ENCODE measurements around the gene PLXNA2.

The PLXNA2 gene

DNA sequence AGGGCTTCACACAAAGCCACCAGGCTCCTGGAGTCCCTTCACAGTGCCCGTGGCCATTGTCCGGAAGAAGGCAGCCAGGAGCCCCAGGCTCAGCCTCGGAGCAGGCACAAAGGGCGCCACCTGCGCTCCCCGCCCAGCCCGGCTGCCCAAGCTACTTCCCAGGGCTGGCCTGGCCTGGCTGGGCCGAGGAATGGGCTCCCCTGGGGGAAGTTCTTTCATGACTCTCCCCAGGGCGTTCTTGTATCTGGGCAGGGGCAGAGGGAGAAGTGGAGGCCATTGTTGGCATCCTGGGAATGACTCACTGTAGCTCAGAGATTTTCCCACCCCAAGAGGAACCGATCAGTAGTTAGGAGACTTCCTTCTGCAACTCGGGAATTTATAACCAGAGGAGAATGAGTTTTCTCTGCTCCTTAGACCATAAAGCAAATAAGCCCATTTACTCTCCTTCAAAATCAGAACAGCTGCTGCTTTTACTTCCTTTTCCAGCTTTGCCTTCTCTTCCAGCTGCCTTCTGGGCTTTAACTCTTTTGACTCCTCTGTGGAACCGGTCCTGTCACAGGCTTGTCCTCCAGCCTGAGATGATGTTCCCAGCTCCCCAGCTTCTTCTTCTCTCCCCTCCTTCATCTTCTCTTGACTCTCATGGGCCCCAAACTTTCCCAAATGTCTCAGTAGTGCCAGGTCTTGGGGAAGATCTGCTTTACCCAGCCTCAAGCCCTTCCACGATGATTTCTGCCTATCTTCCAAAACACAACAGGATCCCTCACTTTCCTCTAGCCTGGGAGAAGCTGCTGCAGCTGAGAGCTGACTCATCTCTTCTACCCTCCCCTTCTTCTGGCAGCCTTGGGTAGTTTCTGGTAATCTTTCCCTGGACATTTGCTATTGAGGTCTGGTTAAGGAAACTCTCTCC is 214.6 kb downstream of the PLXNA2 start:
- DNase-seq (ENCODE audit: low read depth in 1 of 2, low spot score in 1 of 2), result no peak

DNA sequence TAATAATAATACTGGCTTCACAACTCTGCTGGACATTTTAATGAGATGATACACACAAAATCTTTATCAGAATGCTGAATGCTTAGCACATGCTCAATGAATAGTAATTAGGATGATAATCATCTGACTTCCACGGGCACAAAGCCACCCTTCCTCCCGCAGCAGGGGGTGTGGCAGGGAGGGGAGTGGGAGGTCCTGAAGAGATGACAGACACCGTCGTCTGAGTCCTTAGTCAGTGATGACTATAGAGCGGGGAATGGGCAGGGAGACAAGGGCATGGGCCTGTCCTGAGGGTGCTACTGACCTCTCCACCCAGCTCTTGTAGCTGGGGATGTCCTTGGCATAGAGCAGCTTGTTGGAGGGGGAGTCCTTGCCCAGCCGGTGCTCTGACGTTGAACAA is 215.7 kb downstream of the PLXNA2 start:
- DNase-seq (ENCODE audit: low read depth in 1 of 2, low spot score in 1 of 2), result no peak

DNA sequence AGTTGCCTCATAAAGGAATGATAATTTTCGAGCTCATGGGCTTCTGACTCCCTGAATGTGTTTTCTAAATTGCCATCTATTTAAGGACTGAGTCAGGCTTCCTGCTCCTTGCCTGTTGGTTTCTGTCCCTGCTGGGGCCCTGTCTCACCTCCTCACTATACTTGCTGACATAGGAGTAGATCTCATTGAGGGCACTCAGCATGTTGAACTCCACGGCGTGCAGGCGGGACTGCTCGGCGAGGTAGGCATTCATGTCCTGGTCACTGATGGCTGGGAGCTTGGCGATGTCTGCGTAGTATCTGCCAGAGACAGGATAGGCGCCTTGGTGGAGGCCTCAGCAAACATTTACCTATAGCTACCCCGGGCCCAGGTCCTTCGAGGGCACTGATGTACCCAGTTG is 216.3 kb downstream of the PLXNA2 start:
- no peak for DNase-seq (ENCODE audit: low read depth in 1 of 2, low spot score in 1 of 2)

DNA sequence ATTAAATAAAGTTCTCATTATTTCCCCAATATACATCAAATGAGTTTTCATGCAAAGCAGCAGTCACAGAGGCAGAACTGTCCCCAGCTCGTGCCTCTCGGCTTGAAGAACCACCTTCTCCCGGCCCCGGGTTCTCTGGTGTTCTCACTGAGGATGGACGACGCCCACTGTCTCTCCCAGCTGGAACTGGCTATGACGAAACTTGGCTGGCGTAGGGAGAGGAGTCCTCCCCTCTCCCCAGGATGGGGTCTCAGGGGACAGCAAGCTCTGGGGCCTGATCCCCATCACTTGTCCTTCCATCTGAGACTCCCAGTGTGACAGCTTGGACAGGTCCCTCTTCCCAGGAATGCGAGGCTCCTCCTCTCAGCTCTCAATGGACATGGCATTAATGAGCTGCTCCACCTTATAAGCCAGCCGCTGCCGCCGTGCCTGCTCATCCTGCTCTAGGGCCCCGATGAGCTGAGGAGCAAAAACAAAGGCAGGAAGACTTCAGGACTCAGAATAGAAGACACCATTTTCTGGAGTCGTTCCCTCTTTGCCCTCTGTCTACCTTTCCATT is 217.2 kb downstream of the PLXNA2 start:
- no peak for DNase-seq (ENCODE audit: low read depth in 1 of 2, low spot score in 1 of 2)

DNA sequence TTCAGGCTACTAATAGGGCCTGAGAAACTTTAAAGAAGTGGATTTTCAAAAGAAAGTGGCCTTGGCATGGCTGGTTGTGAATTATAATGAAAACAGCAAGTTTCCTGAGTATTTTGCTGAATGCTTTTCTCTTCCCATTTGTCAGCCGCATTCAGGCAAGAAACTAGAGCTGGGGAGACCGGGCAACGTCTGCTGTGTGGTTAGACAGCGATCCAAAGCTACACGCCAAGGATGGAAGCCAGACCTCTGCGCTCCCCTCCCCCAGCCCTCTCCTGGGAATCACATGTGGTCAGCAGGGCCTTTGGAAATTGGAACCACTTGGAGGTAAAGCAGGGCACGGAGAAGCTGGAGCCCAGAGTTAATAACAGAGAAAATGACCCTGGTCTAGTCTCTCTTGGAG is 219.2 kb downstream of the PLXNA2 start:
- no peak for DNase-seq (ENCODE audit: low read depth in 1 of 2, low spot score in 1 of 2)

DNA sequence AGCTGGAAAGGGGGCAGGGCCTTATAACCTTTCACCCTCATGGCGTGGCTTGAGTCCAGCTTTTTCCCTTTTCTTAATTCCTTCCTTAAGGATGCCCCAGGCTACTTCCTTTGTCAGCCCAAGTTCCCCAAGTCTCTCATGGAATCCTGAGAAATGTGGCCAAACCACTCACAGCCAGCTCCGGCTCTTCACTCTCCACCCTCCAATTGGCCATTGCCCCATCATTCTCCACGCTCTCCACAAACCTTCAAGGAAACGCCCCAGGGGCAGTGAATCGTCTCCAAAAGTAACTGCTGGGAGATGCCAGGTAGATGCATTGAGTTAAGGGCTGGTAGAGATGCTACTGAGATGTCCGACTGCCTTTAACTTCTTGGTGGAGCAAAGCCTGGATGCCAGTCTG is 219.8 kb downstream of the PLXNA2 start:
- no peak for DNase-seq (ENCODE audit: low read depth in 1 of 2, low spot score in 1 of 2)

DNA sequence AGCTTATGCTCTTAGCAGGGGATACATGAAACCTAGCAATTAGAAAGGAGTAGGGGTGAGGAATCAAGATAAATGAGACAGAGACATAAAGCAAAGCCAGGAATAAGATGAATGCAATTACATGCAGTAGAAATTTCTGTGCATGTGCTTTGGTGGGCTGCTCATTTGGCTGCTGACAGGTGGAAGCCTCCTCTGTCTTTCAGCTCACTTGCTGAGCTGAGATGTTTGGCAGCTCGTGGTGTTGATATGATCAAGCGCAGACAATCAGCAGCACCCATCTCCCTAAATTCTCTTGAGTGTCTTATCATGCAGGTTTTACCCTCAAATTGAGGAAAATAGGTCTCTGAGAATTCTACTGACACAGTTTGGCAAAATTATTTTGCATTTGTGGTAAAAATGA is 224.9 kb downstream of the PLXNA2 start:
- DNase-seq (ENCODE audit: low read depth in 1 of 2, low spot score in 1 of 2), result no peak

DNA sequence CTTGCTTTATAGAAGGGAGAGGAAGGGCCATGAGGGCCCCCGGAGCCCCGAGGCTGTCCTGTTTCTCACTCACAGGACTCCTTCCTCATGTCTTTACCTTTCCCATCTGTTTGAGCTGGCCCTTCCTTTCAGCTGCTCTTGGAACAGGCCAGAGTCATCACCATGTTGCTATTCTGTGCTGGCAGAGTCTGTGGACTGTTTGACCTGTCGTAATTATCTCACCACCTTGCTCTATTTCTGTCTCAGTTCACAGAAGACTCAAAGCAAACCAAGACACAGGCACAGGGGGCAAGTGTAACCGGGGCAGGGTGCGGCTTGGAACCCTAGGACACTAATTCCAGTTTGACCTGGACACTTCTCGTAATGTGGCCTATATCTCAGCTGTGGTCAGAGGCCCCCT is 228.9 kb downstream of the PLXNA2 start:
- DNase-seq (ENCODE audit: low read depth in 1 of 2, low spot score in 1 of 2), result no peak

DNA sequence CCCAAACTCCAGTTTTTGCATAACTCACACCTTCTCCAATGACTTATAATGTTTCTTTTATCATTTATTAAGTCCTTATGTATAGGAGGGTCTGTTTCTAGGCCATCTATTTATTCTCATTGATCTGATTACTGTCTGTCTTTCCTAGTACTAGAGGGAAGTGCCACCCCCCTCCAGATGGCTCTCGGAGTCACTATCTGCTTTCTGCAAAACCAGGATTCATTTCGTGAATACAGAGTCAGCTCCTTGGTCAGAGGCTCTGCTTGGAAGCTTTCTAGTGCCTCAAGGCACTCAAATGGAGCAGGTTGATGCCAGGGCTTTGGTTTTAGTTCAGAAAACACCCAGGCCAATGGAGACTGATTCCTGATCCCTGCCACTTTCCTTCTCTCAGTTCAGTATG is 231.0 kb downstream of the PLXNA2 start:
- DNase-seq (ENCODE audit: low read depth in 1 of 2, low spot score in 1 of 2), result no peak

DNA sequence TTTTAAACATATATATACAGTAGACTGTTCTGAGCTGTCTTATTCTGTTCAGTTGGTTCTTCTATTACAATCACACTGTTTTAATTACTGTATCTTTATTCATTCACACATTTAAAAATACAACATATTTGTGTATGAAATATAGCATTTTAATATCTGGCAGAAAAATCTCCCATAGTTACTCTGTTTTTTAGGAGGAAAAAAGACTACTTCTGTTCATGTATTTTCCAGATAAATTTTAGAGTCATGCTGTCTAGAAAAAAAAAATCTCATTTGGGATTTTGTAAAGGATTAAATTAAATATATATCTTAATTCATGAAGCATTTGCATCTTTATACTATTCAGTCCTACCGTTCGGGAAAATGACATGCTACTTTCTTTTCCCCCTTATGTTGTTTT is 231.5 kb downstream of the PLXNA2 start:
- DNase-seq (ENCODE audit: low read depth in 1 of 2, low spot score in 1 of 2), result no peak

DNA sequence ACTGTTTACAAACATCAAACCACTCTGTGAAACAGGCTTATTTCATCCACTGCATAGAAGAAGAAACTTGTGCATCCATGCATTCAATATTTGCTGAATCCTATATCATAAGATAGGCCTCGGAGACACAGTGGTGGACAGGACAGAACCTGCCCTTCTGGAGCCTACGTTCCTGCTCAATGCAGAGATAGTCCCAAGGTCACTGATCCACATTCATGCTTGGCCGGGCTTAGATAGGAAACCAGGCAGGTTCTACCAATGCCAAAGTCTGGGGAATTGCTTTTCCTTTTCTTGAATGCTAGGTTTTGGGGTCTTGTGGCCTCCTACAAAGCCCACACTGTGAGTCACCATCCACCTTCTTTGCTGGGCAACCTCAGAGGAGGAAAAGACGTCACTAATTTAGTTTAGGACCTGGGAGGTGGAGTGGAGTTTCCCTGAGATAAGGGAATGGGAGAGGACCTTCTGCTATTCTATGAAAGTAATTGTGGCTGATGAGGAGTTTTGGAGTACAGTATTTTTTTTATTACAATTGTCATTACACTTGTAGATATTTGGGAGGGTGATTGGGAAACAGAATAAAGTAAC is 233.6 kb downstream of the PLXNA2 start:
- DNase-seq (ENCODE audit: low read depth in 1 of 2, low spot score in 1 of 2), result no peak

DNA sequence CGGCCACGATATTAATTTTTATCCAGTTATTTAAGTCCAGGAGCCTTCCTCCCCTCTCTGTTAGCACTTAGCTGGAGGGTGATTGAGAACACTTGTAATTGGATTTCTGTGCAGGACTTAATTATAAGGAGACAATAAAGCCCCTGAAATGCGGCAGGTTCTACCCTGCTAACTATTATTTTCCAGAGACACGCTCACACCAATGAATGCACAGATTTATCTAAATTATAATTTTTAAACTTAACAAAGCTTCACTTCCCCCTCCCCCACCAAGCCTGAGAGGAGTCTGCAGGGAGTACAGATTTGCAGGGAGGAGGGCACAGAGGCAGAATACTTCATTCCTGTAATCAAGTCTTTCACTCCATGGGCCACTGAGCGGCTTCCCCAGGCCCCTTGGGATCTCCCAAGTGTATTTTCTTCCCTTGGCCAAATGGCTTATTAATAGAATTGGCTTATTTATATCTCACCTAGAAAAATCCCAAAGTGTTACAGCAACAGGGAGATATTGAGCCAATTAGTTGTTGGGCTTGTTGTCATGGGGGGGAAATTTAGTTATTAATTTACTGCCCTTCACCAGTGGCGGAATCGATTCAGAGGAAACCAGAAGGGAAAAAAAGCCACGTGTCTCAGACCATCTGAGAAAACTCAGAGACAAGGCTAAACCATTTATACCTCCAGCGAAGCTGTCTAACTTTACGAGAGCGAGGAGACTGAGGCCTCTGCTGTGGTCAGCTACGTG is 234.3 kb downstream of the PLXNA2 start:
- DNase-seq (ENCODE audit: low read depth in 1 of 2, low spot score in 1 of 2), result no peak

DNA sequence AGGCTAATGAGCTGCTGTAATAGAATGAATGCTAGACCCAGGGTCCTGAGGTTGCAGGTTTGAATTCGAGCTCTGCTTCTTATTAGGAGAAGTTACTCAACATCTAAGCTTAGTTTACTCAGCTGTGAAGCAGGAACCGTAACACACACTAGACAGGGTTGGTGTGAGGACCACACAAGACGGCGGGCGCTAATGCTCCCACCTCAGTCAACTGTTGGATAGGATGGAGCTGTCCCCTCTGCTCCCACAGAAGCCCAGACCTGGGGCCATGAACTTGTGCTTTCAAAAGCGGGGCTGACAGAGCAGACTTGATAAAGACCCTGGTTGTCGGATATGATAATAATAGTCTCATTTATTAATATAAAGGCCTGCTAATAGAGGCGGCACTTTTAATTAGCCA is 234.9 kb downstream of the PLXNA2 start:
- DNase-seq (ENCODE audit: low read depth in 1 of 2, low spot score in 1 of 2), result no peak

DNA sequence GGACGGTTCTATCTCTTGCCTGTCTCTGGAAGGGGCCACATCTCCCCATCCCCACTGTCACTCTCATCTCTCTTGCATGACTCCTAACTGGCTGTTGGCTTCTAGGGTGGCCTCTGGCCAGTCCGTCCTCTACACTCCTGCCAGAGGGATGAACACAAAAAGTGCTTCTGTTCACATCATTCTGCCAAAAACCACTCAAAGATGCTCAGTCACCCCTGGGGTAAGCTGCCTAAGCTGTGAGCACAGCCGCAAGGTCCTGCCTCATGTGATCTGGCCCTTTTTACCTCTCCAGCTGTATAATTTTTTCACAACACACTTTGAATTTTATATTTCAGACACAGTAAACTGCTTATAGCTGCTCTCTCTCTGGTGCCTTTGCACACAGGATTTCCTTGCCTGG is 235.7 kb downstream of the PLXNA2 start:
- no peak for DNase-seq (ENCODE audit: low read depth in 1 of 2, low spot score in 1 of 2)

DNA sequence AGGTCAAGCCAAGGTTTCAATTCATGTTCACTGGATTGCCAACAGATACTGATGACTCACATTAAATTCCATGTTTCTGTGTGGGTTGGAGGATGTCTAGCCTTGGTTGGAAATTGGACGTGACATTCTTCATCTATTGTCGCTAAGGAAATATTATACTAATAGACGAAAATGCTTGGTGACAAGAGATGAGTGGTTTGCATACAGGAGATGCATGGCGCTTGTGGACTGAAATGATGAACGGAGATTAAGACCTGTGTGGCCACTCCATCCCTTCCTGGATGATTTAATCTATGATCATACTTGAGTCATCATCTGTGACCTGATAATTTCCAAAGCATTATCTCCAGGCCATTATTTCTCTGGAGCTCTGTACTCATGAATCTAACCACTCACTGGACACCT is 236.2 kb downstream of the PLXNA2 start:
- no peak for DNase-seq (ENCODE audit: low read depth in 1 of 2, low spot score in 1 of 2)

DNA sequence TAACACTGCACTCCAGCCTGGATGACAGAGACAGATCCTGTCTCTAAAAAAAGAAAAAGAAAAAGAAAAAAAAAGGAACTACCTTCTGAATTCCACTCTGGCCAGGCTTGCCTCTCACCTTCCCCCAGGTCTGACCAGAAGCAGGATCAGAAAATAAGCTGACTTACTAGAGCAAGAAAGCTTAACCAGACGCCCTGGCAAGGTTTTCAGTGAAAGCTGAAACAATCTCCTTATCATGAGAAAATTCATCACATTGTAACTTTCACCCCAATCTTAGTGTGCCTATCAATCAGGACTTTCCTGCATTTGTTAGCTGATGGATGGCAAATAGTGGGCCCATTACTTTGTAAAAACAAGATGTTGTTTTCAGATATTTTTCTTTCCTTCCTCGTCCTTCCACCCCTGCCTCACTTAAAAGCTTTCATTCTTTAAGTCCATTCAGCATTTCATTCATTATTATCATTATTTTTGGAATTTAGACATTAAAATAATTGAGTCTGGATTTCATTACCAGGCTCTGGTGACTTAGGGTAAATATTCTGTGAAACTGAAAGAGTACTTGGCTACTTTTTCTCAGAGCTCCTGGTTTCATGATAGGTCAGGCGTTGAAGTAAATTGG is 236.8 kb downstream of the PLXNA2 start:
- DNase-seq (ENCODE audit: low read depth in 1 of 2, low spot score in 1 of 2), result no peak

DNA sequence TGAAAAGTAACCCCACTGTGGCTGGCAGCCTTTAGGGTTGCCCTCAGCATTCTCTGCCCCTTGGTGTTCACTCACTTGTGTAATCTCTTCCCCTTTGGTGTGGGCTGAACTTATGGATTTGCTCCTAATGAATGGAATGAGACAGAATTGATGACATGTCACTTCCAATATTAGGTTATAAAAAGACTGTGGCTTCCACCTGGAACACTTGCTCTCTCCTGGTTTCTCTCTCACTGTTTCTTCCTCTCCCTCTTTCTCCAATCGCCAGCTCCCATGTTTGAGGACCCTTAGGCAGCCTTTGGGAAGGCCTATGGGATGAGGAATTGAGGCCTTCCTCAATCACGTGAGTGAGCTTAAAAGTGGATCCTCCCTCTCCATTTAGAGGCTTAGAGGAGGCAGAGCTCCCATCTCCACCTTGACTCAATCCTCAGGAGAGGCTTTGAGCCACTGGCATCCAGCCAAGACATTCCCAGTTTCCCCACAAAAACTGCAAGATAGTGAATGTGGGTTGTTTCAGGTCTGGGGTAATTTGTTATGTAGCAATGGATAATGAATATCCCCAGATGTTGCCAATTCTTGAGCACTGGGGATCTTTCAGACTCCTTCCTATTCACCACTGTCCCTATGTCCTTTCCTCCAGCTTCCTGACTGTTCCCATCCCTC is 237.8 kb downstream of the PLXNA2 start:
- DNase-seq (ENCODE audit: low read depth in 1 of 2, low spot score in 1 of 2), result no peak

DNA sequence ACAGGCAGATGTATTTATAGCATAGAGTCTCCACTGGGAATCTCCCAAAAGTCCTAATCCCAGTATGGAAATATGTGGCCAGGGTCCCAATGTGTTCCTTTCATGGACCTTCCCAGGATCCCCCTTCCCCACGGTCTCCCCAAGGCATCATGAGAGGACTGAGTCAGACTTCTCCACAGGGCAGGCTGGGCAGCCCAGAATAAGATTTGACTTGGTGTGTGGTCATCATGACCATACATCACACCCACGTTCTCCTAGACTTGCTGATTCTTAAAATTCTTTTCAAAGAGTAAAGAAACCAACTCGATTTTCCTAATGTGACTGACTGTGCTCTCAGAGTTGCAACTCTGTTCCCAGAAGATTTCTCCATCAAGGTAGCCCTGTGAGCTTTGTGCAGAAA is 239.3 kb downstream of the PLXNA2 start:
- DNase-seq (ENCODE audit: low read depth in 1 of 2, low spot score in 1 of 2), result no peak

DNA sequence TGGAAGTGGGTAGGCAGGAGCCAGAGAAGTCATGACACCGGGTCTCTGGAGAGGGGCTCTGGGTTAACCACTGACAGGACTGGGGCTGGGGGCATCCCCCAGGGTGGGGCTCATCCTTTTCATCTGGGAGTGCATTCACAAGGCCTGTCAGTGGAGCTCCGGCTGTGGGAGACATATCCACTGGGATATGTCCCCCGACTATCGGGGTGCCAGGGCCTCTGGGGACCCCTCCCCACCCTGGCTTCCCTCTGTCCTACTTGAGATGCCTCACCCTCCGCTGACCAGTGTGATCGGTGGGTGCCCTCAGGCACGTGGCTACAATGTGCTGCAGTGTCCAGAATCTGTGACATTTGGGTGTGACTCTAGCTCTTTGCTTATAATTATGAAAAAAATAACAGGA is 240.9 kb downstream of the PLXNA2 start:
- no peak for DNase-seq (ENCODE audit: low read depth in 1 of 2, low spot score in 1 of 2)

DNA sequence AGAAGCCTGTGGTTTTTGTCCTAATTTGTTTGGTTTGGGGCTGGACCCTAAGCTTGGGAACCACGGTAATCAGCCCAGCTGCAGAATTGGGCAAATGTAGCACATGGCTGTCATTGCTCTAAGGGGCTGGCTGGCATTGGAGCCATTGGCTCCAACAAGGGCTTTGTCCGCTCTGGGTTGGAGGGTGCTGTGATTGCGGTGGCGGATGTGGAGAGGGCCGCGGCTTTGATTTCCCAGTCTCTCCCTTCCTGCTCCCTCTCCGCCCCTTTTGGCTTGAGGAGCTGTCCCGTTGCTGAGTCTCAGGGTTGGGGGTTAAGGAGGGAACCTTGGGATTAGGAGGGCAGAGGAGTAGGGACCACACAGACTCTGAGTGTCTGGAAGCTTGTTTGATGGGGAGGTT is 241.5 kb downstream of the PLXNA2 start:
- no peak for DNase-seq (ENCODE audit: low read depth in 1 of 2, low spot score in 1 of 2)

DNA sequence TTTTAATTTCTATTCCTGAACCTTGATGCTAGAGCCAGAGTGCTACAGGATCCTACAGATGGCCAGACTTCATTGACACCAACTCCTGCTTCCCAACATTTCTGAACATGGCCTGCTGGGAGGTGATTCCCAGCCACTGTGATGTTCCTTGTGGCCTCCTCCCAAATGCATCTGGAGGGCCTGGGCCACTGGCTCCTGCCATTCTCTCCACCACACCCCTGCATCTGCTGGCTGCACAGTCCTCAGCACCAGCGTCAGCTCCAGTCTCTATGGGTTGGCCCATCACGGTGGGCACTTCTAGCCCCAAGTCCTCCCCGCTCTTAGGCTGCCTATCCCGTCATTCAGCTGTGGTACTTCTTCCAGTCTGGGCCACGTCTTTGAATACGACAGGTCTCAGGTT is 242.1 kb downstream of the PLXNA2 start:
- DNase-seq (ENCODE audit: low read depth in 1 of 2, low spot score in 1 of 2), result no peak

Measured in stimulated activated CD4-positive, alpha-beta T cell treated with anti-CD3 and anti-CD28 coated beads, Interleukin-15, amount 100 ng/mL, for 1 hour (primary cell).